Measurements from ENCODE around the gene MARS1. TPM values are rescaled to one million over a fixed set of nuclear protein-coding genes. Genes with fewer than 3 reads are reported as not detected.
"Not testable (repeated sequence)": the region's sequence is repeated elsewhere in the genome, so short reads cannot be mapped to it uniquely, and the experiment has no call there.

Gene MARS1
- polyA plus RNA-seq, 3 donors = 121 to 137 (median 133) TPM

DNA sequence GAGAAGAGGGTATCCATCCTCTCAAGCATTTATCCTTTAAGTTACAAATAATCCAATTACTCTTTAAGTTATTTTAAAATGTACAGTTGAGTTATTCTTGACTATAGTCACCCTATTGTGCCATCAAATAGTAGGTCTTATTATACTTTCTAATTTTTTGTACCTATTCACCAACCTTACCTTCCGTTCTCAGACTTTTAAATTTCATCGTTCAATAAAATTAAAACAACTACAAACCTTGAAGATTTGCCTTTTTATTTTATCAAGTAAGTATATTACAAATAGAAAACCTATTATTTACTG lies 60.1 kb downstream of the MARS1 start:
- DNase-seq = no peak

DNA sequence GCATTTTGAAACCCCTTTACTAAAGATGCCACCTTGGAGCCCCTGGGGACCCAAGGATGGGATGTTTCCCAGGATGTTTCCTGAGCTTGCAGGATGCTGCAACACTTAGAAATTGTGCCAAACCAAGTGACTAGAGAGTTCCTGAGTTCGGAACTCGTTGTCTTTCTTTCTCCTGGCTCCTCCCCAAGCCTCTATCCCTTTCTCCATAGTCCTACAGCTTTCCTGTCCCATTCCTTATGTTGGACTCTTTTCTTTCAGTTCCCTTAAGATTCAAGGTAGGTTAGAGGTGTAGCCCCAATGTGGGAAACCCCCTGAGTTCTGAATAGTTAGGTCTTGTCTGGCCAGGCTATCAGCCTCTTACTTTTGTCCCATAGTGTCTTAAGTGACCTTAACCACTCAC lies 60.6 kb downstream of the MARS1 start:
- no peak for DNase-seq

DNA sequence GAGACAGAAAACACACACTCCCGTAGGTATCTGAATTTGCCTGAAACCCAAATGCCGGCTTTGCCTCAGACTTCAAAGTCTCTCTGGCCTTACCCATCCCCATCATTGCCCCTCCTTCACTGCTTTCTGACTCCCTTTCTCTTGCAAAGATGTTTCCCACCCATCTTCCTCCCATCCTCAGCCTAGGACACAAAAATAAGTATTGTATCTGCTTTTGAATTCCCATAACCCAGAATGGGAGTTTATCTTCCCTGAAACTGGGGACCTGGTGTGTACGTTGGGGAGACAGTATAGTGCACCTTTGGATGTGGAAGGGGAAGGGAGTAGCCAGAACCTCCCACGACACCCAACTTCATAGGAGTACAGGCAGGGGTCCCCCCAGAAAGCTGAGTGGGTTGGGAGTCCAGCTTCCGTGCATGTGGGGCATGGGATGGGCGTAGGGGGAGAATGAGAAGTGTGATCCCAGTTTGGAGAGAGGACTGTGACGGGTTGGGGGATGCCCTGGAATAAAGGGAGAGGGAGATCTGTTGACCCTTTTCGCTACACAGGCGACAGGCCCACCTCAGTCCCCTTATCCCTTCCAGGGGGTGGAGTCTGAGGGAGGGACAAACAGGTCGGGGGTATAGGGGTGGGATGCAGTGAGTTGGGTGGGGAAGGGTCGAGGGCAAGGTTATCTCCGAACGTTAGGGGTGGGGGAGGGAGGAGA lies 61.5 kb downstream of the MARS1 start:
- DNase-seq = no peak

DNA sequence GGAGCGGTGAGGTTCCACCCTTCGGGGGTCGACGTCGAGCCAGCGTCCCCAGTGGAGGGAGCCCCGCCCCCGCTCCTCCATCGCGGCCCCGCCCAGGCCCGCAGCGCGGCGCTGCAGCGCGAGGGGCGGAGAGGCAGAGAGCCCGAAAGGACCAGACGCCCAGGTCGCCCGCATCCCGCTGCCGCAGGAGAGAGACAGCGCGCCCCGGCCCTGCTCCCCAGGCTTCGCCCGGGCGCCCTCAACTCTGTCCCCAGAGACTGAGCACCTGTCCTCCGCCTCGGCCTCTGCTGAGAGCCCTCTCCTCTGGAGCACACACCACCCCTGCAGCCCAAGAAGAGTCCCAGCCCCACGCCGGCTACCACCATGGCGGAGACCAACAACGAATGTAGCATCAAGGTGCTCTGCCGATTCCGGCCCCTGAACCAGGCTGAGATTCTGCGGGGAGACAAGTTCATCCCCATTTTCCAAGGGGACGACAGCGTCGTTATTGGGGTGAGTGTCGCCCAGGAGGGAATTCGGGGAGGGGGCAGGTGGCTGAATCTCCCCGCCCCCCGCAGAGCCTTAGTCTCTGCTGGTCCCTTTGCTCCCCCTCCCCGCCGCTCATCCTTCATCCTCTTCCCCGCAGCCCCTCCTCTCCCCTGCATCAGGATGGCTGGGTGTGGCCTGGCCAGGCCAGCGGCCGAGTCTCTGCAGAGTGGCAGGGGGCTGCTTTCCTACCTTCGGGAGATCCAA lies 62.2 kb downstream of the MARS1 start, which contains the start of gene KIF5A:
TSS of gene KIF5A (plus strand) at position 136 of the 732 bp plus-strand sequence. CDS start at position 364, 228 bp downstream.
- no peak for DNase-seq

DNA sequence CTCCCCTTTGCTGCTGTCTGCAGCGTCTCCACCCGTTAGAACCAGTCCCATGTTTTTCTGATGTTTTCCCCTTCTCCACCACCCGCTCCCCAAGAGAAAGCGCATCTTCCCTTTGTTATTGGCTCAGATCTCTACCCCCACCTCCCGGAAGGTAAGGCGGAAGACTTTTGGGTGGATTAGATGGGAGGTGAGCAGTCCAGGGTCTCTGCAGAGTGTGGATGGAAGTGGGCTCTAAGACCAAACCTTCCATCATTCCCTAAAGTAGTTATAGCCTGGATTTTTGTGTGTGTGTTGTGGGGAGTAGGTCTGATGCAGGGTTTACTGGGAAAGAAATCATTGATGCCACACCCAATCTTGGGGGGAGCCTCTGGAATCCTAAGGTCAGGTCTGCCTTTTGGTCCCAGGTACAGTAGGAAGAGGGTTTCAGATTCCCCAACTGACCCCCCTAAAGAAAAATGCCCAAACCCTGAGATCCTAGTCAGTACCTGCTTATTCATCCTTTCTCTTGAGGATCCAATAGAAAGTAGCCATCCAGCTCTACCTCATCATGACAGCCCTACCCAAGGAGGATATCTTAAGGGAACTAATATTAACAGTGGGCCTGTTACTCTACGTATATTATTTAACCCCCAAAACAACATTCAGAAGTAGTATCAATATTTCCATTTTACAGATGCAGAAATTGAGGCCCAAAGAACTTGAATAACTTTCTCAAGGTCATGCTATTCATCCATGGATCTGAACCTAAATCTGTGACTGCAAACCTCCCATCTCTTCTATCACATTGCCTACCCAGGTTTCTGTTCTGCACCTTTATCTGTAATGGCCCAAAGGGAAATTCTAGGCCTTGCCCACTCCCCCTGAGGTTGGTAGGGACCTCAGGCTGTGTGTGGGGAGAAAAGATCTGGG lies 63.0 kb downstream of the MARS1 start:
- no peak for DNase-seq

DNA sequence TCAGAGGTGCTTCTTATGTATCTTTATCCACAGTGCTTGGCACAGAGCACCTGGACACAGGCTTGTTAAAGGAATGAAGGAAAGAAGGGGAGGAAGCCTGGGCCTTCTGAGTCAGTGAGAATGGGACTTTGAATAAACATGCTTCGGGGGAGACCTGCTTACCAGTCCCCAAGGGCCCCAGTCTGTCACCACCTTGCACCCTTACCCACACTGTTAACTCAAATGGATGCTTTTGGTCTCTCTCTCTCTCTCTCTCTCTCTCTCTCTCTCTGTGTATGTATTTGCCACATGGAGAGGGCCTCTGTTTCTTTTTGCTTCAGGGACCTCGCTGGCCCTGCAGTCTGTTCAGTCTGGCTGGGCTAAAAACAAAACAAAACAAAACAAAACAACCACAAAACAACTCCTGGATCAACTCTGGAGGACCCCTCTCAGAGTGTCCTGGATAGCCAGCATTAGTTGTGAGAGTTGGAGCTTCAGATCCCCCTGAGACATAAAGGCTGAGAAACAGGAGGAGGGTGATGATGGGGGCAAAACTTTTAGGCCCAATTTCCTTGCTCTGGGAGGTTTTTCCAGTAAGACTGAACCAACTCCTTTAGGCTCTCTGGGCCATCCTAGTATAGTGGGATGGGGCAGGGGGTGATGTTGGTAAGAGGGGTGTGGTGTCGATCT lies 63.9 kb downstream of the MARS1 start:
- DNase-seq = no peak

DNA sequence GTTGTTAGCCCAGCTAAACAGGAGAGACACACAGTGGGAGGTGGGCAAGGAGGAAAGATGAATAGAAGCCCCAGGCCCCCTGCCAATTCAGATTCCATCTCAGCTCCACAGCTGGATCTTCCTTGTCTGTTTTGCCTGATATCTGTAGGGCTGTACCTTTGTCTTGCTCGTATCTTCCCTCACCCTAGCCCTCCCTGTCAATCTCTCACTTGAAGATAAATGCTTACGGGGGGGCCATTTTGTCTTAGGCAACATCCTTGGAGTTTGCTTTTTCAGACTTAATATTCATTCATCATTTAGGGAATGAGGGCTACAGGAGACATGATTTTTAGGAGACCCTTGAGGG lies 64.4 kb downstream of the MARS1 start:
- no peak for DNase-seq

DNA sequence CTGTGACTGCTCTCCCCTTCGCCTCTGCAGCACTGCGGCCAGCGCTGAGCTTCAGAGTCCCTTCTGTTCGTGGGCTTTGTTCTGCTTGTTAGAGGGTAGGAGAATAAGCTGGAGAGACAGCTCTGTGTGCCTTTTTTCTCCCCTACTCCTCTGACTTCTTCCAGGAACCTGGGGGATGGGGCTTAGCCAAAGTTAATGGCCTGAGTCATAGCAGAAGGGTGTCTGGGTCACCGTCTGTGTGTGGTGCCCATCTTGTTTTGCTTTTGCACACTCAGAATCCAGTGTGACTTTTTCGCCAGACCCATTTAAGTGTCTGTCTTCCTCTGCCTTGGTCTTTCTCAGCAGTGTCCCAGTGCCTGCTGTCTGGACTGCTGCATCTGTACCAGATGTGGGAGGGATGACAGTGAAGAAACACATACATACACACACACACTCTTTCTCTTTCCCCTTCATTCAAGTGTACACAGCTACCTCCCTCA lies 65.0 kb downstream of the MARS1 start:
- DNase-seq = peak; percentile 10

DNA sequence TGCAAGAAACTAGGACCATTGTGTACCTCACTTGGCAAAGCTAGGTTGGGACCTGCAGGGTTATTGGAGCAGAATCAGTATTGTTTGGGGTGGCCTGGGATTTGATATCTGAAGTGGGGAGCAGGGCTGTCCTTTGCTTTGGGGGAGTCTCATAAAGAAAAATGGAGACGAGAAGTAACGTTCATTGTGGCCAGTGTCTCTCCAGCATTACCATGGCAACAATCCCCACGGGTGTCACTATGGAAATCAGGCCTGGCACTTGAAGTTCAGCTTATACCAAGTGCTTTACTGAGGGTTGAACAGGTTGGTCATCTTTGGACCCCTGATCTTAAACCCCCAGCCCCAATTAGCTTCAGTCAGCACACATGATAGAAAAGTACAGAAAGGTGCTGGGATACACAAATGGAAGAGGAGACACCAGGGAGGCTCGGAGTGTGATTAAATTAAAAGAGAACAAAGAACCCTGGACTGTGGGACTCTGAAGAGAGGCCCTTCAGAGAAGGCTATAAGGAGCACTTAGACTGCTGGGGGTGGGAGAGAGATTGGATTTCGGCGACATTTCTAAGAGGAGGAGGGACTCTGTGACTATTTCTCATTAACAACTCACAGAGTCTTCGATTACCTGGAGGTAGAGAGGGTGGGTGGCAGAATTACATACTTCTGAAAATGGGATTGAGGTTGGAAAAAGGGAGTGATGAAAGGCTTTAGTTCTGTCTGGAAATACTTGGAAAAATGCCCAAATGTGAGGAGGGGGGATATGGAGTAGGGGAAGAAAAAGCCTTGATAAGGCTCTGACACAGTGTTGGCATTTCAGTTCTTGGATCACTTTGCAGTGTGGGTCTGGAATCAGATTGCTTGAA lies 65.7 kb downstream of the MARS1 start:
- no peak for DNase-seq

DNA sequence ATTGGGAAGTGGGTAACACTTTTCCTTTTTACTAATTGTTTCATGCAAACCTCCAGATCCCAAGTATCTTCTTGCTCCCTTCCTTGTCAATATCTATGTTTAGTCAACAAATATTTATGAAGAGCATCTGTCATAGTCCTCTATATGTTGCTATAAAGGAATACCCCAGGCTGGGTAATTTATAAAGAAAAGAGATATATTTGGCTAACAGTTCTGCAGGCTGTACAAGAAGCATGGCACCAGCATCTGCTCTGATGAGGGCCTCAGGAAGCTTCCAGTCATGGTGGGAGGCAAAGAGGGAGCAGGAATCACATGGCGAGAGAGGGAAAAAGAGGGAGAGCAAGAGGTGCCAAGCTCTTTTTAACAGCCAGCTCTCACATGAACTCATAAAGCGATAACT lies 66.6 kb downstream of the MARS1 start:
- DNase-seq = no peak

DNA sequence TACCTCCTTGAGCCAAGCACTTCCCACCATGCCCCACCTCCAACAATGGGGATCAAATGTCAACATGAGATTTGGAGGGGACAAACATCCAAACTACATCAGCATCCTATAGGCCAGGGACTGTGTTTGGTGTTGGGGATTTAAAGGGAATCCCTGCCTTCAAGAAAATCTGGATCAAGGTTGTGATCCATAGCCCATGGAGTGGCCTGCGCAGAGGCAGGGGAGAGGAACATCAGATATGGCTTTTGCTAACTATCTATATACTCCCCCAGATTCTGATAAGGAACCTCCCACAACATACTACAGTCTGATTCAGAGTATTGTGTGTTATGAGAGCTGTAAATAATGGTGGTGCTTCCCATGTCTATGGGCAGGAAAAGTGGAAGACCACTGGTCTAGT lies 67.0 kb downstream of the MARS1 start:
- DNase-seq = no peak

DNA sequence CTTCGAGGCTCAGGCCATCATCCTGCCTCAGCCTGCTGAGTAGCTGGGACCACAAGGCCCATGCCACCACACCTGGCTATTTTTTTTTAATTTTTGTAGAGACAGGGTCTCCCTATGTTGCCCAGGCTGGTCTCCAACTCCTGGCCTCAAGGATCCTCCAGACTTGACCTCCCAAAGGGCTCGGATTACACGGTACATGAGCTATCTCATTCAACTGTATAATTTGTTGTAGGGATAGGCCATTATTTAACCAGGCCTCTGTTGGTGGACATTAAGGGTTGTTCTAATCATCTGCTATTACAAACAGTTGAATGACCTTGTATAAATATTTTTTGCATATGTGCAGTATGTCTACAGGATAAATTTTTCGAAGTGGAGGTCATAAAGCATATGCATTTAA lies 71.0 kb downstream of the MARS1 start:
- no peak for DNase-seq

DNA sequence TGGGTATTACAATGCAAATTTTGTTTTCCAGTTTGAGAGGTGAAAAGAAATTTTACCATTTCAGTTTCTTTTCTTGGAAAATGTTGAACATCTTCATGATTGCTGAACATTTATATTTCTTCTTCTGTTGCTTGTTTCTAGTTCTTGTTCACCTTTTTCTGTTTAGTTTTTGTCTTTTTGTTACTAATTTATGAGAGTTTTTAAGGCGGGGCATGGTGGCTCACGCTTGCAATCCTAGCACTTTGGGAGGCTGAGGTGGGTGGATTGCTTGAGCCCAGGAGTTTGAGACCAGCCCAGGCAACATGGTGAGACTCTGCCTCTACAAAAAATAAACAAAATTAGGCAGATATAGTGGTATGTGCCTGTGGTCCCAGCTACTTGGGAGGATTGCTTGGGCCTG lies 72.6 kb downstream of the MARS1 start:
- DNase-seq = no peak

DNA sequence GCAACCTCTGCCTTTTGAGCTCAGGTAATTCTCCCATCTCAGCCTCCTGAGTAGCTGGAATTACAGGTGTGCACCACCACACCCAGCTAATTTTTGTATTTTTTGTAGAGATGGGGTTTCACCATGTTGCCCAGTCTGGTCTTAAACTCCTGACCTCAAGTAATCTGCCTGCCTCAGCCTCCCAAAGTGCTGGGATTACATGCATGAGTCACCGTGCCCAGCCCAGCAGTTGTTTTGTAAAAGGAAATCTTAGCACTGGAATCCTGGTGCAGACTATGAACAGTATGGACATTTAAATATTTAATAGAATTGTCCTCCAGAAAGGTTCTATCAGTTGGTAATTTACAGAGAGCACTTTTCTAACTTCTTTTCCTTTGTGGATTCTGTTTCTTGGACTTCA lies 73.2 kb downstream of the MARS1 start:
- DNase-seq = not testable (repeated sequence)

DNA sequence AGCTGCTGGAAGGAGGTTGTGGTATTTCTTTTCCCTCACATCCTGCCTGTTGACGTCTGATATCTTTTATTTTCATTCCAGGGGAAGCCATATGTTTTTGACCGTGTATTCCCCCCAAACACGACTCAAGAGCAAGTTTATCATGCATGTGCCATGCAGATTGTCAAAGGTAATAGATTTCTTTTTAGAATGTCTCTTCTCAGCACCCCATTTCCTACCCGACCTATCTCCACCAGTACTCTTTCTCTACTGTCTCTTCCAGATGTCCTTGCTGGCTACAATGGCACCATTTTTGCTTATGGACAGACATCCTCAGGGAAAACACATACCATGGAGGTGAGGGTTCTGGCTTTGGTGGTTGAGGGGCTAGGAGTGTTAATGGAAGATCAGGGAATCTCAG lies 75.5 kb downstream of the MARS1 start:
- no peak for DNase-seq

DNA sequence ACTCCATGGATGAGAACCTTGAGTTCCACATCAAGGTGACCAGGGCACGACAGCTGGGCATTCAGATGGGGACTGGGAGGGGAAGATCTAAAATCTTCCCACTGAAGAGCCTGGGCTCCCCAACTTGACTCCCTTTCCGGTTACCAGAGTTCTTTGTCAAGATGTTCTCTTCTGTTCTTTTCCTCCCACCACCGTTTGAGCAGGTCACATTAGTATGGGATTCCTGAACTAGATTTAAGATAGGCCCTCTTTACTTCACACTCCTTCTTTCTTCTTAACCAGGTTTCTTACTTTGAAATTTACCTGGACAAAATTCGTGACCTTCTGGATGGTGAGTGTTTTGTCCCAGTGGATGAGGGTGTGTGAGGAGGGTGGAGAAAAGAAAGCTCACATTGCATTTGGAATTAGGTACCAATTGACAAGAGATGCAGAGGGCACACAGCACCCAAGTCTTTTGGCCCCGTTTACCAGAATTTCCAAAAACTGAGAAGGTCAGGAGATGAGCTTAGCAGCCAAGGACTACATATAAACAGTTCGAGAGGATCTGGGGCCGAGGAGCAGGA lies 76.4 kb downstream of the MARS1 start:
- no peak for DNase-seq
